ENCODE results near the gene TESK2.

DNA sequence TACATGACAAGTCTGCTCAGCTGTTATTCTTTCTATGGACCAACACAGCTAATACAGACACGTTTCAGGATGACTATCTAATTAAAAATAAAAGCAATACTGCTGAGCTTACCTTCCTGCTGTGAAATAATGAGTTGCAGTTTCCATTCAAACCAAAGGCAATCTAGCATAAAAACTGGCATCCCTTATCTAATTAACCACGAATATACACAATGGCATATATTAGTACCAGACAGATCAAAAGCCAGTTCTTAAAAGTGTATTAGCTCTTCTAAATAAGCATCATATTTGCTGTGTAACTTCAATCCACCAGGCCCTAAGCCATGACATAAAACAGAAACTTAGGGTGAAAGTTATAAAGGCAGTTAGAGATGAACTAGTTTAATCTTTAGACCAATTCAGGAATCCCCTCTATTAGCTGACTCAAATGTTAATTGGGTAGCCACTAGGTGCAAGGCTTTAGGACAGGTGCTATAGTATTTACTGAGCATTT, 20.6 kb downstream of the TESK2 start:
- TF ChIP-seq ZNF274 (IDR thresholded peaks at IDR 0.05; ENCODE audit: low read depth, low read length): no peak
- no peak for TF ChIP-seq YY1 (IDR thresholded peaks at IDR 0.05; ENCODE audit: insufficient read depth, insufficient read length)
